HepG2 (cell line): ENCODE measurements around the gene TMTC3. TPM values are rescaled to one million over a fixed set of nuclear protein-coding genes. Genes with fewer than 3 reads are reported as not detected.

ENCODE experiments used
- ATAC-seq: fragments of 200-7000 bp; cut with Tn5 transposase; 3 replicates; pipeline ENCODE4 v1.9.1; 2020; ENCODE audit warnings: mild to moderate bottlenecking, moderate library complexity
- BruUV-seq: library from RNA; stranded (reverse); fragments of 400-500 nt; replicated peaks from 2 replicates; lab custom pipeline; 2021; lab: Mats Ljungman, UMichigan
- CTCF ChIA-PET: fragments of 300-600 bp; formaldehyde crosslinking; extraction: SDS; loops from one replicate; lab custom pipeline; 2021; ENCODE audit warnings: low total read pairs, inconsistent platforms, low intra/inter-chr PET ratio; lab: Yijun Ruan, JAX
- POLR2A ChIA-PET: fragments of 350-600 bp; sonication (Branson Sonifier 250); formaldehyde crosslinking; loops from one replicate; lab custom pipeline; 2020; ENCODE audit warnings: antibody characterized with exemption, inconsistent platforms; lab: Yijun Ruan, JAX
- DNase-seq: peaks from one replicate; pipeline ENCODE4 v3.0.0-alpha.2; 2015; ENCODE audit warnings: low spot score
- FAIRE-seq: peaks from 3 replicates; lab custom pipeline; 2011; peaks lifted over from hg19 to GRCh38; lab: Jason Lieb, UNC
- H2AFZ ChIP-seq: one replicate; pipeline ENCODE4 v1.6.1; 2011; ENCODE audit warnings: low read length, inconsistent platforms
- H3K27ac ChIP-seq: fragments of 300-600 bp; 3 replicates; pipeline ENCODE4 v1.8.0; 2011; ENCODE audit warnings: mixed run types, mild to moderate bottlenecking, mixed read lengths, low read length, inconsistent platforms; ENCODE audit not compliant: insufficient read depth; ENCODE audit errors: extremely low read length
- H3K27me3 ChIP-seq, 2 experiments: fragments of 200-600 bp in 1 of 2; 2 replicates in 1 of 2; 3 replicates in 1 of 2; pipeline versions ENCODE4 v1.6.0 to v1.8.0; 2011; ENCODE audit warnings: low read length in 2 of 2, mild to moderate bottlenecking in 2 of 2, moderate library complexity in 2 of 2, inconsistent platforms in 1 of 2; ENCODE audit not compliant: insufficient read depth in 2 of 2, control insufficient read depth in 1 of 2
- H3K36me3 ChIP-seq, 2 experiments: fragments of 200-600 bp in 1 of 2; replicated peaks in 1 of 2; 2 replicates in 1 of 2; 3 replicates in 1 of 2; pipeline versions ENCODE4 v1.5.1 to v1.8.0; 2011; ENCODE audit warnings: low read length in 2 of 2, inconsistent platforms in 1 of 2; ENCODE audit not compliant: insufficient read depth in 2 of 2, control insufficient read depth in 1 of 2
- H3K4me1 ChIP-seq: 2 replicates; pipeline ENCODE4 v1.5.1; 2012; ENCODE audit warnings: low read length, inconsistent platforms; ENCODE audit not compliant: insufficient read depth
- H3K4me2 ChIP-seq: 2 replicates; pipeline ENCODE4 v1.6.0; 2011; ENCODE audit warnings: low read depth, low read length, inconsistent platforms
- H3K4me3 ChIP-seq, 3 experiments: fragments of 200-600 bp in 1 of 3; sonication (generic), shearing (Covaris generic) in 1 of 3; replicated peaks in 1 of 3; 2 replicates each; pipeline ENCODE4 v1.5.1; 2011 to 2016; ENCODE audit warnings: low read length in 3 of 3, inconsistent platforms in 2 of 3, low read depth in 2 of 3, mild to moderate bottlenecking in 2 of 3, control low read depth in 1 of 3, mixed read lengths in 1 of 3; ENCODE audit not compliant: insufficient read depth in 1 of 3
- H3K79me2 ChIP-seq: one replicate; pipeline ENCODE4 v1.6.1; 2011; ENCODE audit warnings: low read length, inconsistent platforms; ENCODE audit not compliant: insufficient read depth
- H3K9ac ChIP-seq: 2 replicates; pipeline ENCODE4 v1.6.0; 2011; ENCODE audit warnings: mild to moderate bottlenecking, low read depth, low read length, inconsistent platforms; ENCODE audit not compliant: insufficient read depth
- H3K9me3 ChIP-seq: 2 replicates; pipeline ENCODE4 v1.5.1; 2012; ENCODE audit warnings: mild to moderate bottlenecking, low read length
- H4K20me1 ChIP-seq: 2 replicates; pipeline ENCODE4 v1.6.0; 2011; ENCODE audit warnings: inconsistent platforms, mild to moderate bottlenecking, low read length, moderate library complexity; ENCODE audit not compliant: insufficient read depth
- CBX1 ChIP-seq: IDR thresholded peaks from one replicate; pipeline ENCODE4 v1.6.1; 2016; ENCODE audit warnings: antibody characterized with exemption, low read depth
- CC2D1A ChIP-seq: sonication (generic); formaldehyde crosslinking; IDR thresholded peaks from 2 replicates; pipeline ENCODE4 v1.8.1; 2023; ENCODE audit warnings: mild to moderate bottlenecking, missing genetic modification reagents
- ELF4 ChIP-seq: sonication (generic); formaldehyde crosslinking; IDR thresholded peaks from 2 replicates; pipeline ENCODE4 v1.5.0; 2020; ENCODE audit warnings: missing genetic modification reagents, mild to moderate bottlenecking, moderate library complexity, borderline replicate concordance
- KLF6 ChIP-seq: IDR thresholded peaks from 2 replicates; pipeline ENCODE4 v1.8.0; 2016; ENCODE audit warnings: missing biosample characterization, missing genetic modification reagents
- NCOA1 ChIP-seq: sonication (generic); formaldehyde crosslinking; IDR thresholded peaks from 2 replicates; pipeline ENCODE4 v1.9.0; 2021; ENCODE audit warnings: missing genetic modification reagents
- NR2F1 ChIP-seq, 2 experiments: fragments of 450-650 bp in 1 of 2; formaldehyde crosslinking in 1 of 2; IDR thresholded peaks; 2 replicates each; pipeline versions ENCODE4 v1.5.0 to v1.6.1; 2016 to 2020; ENCODE audit warnings: mild to moderate bottlenecking in 1 of 2, missing compliant biosample characterization in 1 of 2, missing genetic modification reagents in 1 of 2, moderate library complexity in 1 of 2
- ONECUT2 ChIP-seq: sonication (generic); formaldehyde crosslinking; IDR thresholded peaks from 2 replicates; pipeline ENCODE4 v1.4.0; 2020; ENCODE audit warnings: missing genetic modification reagents
- RAD21 ChIP-seq: fragments of 450-650 bp; formaldehyde crosslinking; IDR thresholded peaks from 2 replicates; pipeline ENCODE4 v1.5.0; 2020; ENCODE audit warnings: mild to moderate bottlenecking
- RARA ChIP-seq: IDR thresholded peaks from 2 replicates; pipeline ENCODE4 v1.6.1; 2016; ENCODE audit warnings: missing genetic modification reagents, missing compliant biosample characterization
- ZBTB42 ChIP-seq: sonication (generic); formaldehyde crosslinking; IDR thresholded peaks from 2 replicates; pipeline ENCODE4 v1.5.0; 2020; ENCODE audit warnings: mild to moderate bottlenecking, missing genetic modification reagents
- ZNF619 ChIP-seq: sonication (generic); formaldehyde crosslinking; IDR thresholded peaks from 2 replicates; pipeline ENCODE4 v1.4.0; 2020; ENCODE audit warnings: mild to moderate bottlenecking, missing genetic modification reagents
- WGBS: methylation state at CpG from one replicate; pipeline ENCODE4 v1.1.6; 2017; ENCODE audit warnings: low lambda C conversion rate; 5-methylcytosine and 5-hydroxymethylcytosine counted together
- in situ Hi-C: cut with HindIII; loops from 2 replicates; pipeline ENCODE4 v1.10.0; 2017; ENCODE audit warnings: low pct_unique_long_range_greater_than_20kb; ENCODE audit not compliant: extremely low pct_ligation_motif_present
- intact Hi-C: fragments of 100-400 bp; cut with micrococcal nuclease; formaldehyde crosslinking; loops from one replicate; pipeline ENCODE4 v1.10.0; 2022; ENCODE audit not compliant: unreplicated experiment
- polyA plus RNA-seq, 8 experiments: library from polyadenylated mRNA; depleted of rRNA in 3 of 8; stranded (reverse) in 7 of 8; unstranded in 1 of 8; fragments of >200 nt; fragmentation: Illumina TruSeq in 4 of 8; extraction: Trizol in 4 of 8; gene quantifications; 2 replicates each; pipeline versions ENCODE4 v1.2.1 to v1.2.3, GENCODE V29; 2011 to 2016; ENCODE audit warnings: low read depth in 4 of 8, missing spikeins in 1 of 8, mixed read lengths in 1 of 8; ENCODE audit not compliant: insufficient read depth in 1 of 8
- total RNA-seq, 5 experiments: library from RNA; depleted of rRNA; stranded (reverse); fragments of >200 nt; fragmentation: Illumina TruSeq; extraction: Trizol; gene quantifications; 2 replicates each; pipeline ENCODE4 v1.2.3, GENCODE V29; 2016; ENCODE audit warnings: low read depth in 1 of 5
- TF ChIP-seq, protein P1 (sequence below): sonication (generic); formaldehyde crosslinking; IDR thresholded peaks from 2 replicates; pipeline ENCODE4 v1.4.0; 2020; ENCODE audit warnings: low read depth, missing genetic modification reagents
- TF ChIP-seq, protein P2 (sequence below): sonication (generic); formaldehyde crosslinking; conservative IDR thresholded peaks from 2 replicates; pipeline ENCODE4 v1.4.0; 2020; ENCODE audit warnings: missing genetic modification reagents
- TF ChIP-seq, protein P3 (sequence below): sonication (generic); formaldehyde crosslinking; IDR thresholded peaks from 2 replicates; pipeline ENCODE4 v1.4.0; 2020; ENCODE audit warnings: mild to moderate bottlenecking, low read depth, missing genetic modification reagents
- TF ChIP-seq, protein P4 (sequence below): fragments of 450-650 bp; IDR thresholded peaks from 2 replicates; pipeline ENCODE4 v1.6.1; 2016
- TF ChIP-seq, protein P5 (sequence below): IDR thresholded peaks from 2 replicates; pipeline ENCODE4 v1.6.1; 2016; ENCODE audit warnings: missing genetic modification reagents, missing compliant biosample characterization

TMTC3 gene
- total and polyA plus RNA-seq, 2 of the 13 experiments (the other 11 are each of a cell fraction or from before 2014, with no cell fraction given) = 6.3 to 22.5 TPM

DNA sequence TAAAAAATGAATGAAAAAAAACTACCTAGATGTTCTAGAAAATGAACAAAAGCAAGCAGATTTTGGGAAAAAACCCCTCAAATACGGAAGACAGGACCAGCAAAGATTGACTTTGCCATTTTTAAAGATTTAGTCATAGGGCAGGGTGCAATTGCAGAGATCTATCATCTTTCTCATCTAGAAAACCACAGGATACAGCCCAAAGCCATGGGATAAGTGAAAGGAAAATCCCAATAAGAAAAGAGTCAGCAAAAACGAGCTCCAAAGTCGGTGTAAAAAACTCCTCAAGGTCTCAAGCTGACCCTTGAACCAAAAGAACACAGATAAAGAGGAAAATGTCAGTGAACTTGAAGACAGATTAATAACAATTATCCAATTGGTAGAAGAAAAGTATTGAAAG, 28.2 kb upstream of the TMTC3 start:
- intact Hi-C loops = loop anchor here (5.0 kb wide), 1 partner anchor 878 kb away; no protein-coding TSS in a partner anchor
- POLR2A ChIA-PET = no interaction called here

More for the DNA sequence above, 28.2 kb upstream of the TMTC3 start:
- Histone ChIP-seq H3K4me1 (peaks cover 7% of the 10 kb centered on the region), H3K36me3 (peaks cover 0 to 15% of the 10 kb centered on the region in 2 experiments; a peak in 2 of 5 replicates), H3K27me3 (no peaks in the 10 kb centered on the region), H2AFZ (no peak overlapping the region), H3K4me3 (no peak overlapping the region), H3K9ac (no peak overlapping the region), H3K79me2 (no peaks in the 10 kb centered on the region), H3K9me3 (no peaks in the 10 kb centered on the region), H3K4me2 (no peak overlapping the region), H4K20me1 (no peaks in the 10 kb centered on the region), H3K27ac (no peak overlapping the region)
- no TSS peak for BruUV-seq
- WGBS = 58% methylated on average over 3 of the region's 3 CpGs
- in situ Hi-C loops = no loop called here
- no peak for DNase-seq
- TF ChIP-seq, protein P1, sequence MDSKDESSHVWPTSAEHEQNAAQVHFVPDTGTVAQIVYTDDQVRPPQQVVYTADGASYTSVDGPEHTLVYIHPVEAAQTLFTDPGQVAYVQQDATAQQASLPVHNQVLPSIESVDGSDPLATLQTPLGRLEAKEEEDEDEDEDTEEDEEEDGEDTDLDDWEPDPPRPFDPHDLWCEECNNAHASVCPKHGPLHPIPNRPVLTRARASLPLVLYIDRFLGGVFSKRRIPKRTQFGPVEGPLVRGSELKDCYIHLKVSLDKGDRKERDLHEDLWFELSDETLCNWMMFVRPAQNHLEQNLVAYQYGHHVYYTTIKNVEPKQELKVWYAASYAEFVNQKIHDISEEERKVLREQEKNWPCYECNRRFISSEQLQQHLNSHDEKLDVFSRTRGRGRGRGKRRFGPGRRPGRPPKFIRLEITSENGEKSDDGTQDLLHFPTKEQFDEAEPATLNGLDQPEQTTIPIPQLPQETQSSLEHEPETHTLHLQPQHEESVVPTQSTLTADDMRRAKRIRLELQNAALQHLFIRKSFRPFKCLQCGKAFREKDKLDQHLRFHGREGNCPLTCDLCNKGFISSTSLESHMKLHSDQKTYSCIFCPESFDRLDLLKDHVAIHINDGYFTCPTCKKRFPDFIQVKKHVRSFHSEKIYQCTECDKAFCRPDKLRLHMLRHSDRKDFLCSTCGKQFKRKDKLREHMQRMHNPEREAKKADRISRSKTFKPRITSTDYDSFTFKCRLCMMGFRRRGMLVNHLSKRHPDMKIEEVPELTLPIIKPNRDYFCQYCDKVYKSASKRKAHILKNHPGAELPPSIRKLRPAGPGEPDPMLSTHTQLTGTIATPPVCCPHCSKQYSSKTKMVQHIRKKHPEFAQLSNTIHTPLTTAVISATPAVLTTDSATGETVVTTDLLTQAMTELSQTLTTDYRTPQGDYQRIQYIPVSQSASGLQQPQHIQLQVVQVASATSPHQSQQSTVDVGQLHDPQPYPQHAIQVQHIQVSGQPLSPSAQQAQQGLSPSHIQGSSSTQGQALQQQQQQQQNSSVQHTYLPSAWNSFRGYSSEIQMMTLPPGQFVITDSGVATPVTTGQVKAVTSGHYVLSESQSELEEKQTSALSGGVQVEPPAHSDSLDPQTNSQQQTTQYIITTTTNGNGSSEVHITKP = no peak
- TF ChIP-seq, protein P2, sequence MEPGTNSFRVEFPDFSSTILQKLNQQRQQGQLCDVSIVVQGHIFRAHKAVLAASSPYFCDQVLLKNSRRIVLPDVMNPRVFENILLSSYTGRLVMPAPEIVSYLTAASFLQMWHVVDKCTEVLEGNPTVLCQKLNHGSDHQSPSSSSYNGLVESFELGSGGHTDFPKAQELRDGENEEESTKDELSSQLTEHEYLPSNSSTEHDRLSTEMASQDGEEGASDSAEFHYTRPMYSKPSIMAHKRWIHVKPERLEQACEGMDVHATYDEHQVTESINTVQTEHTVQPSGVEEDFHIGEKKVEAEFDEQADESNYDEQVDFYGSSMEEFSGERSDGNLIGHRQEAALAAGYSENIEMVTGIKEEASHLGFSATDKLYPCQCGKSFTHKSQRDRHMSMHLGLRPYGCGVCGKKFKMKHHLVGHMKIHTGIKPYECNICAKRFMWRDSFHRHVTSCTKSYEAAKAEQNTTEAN (CRISPR knock-in tag) = no peak
- TF ChIP-seq, protein P3, sequence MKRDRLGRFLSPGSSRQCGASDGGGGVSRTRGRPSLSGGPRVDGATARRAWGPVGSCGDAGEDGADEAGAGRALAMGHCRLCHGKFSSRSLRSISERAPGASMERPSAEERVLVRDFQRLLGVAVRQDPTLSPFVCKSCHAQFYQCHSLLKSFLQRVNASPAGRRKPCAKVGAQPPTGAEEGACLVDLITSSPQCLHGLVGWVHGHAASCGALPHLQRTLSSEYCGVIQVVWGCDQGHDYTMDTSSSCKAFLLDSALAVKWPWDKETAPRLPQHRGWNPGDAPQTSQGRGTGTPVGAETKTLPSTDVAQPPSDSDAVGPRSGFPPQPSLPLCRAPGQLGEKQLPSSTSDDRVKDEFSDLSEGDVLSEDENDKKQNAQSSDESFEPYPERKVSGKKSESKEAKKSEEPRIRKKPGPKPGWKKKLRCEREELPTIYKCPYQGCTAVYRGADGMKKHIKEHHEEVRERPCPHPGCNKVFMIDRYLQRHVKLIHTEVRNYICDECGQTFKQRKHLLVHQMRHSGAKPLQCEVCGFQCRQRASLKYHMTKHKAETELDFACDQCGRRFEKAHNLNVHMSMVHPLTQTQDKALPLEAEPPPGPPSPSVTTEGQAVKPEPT (CRISPR knock-in tag) = no peak
- TF ChIP-seq NR2F1 (CRISPR knock-in tag; IDR thresholded peaks at IDR 0.05) (no peak), KLF6 (no peak), ELF4 (CRISPR knock-in tag) (no peak), ZNF619 (CRISPR knock-in tag) (no peak), ONECUT2 (CRISPR knock-in tag) (no peak), CC2D1A (no peak), CBX1 (no peak), RARA (no peak), ZBTB42 (CRISPR knock-in tag) (no peak), NCOA1 (no peak), RAD21 (CRISPR knock-in tag) (no peak)
- TF ChIP-seq, protein P4, sequence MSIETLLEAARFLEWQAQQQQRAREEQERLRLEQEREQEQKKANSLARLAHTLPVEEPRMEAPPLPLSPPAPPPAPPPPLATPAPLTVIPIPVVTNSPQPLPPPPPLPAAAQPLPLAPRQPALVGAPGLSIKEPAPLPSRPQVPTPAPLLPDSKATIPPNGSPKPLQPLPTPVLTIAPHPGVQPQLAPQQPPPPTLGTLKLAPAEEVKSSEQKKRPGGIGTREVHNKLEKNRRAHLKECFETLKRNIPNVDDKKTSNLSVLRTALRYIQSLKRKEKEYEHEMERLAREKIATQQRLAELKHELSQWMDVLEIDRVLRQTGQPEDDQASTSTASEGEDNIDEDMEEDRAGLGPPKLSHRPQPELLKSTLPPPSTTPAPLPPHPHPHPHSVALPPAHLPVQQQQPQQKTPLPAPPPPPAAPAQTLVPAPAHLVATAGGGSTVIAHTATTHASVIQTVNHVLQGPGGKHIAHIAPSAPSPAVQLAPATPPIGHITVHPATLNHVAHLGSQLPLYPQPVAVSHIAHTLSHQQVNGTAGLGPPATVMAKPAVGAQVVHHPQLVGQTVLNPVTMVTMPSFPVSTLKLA = no peak
- TF ChIP-seq, protein P5, sequence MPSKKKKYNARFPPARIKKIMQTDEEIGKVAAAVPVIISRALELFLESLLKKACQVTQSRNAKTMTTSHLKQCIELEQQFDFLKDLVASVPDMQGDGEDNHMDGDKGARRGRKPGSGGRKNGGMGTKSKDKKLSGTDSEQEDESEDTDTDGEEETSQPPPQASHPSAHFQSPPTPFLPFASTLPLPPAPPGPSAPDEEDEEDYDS (CRISPR knock-in tag) = no peak
- no peak for FAIRE-seq
- CTCF ChIA-PET = no interaction called here
- ATAC-seq = no peak
